ENCODE measurements around the gene DISP3.

The DISP3 gene

DNA sequence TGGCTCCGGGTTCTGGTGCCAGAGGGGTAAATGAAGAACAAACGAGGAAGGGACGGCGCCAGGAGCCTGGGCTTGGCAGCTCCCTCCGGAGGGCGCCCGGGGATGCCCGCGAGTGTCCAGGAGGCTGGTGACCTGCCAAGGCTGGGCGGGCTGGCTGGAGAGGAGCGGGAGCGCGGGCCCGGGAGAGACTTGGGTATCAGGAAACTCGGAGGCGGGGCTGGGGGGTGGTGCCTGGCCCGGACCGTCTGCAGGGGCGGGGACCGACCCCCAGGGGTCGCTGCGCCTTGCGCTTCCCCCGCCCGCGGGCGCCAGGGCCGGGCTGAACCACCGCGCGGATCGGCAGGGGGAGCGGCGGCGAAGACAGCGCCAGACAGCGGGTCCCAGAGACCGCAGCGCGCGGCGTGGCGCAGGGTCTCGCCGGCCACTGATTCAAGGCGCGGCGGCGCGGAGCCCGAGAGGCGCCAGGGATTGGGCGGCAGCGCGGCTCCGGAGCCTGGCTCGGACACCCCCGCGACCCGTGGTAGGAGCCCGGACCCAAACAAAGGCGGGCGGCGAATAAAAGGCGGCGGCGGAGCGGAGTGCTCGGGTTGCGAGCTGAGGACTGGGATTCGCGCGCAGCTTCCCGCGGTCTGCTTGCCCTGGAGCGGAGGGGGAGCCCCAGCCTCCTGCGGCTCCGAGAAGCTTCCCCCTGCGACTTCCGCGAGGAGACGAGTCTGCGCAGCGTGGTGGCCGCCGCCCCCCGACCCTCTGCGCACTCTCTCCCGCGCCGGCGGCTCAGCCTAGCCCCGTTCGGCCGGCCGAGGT, at the start of gene DISP3:
Gene DISP3 (plus strand): TSS at position 585 of the 804 bp plus-strand sequence. CDS start 21,838 bp downstream, outside the sequence.
- DNase-seq (ENCODE audit: low read depth in 2 of 3, low spot score in 2 of 3), result peak; percentile 50 to 58 (median 58)

GRCh38 chr1:11429226-11429625, 49.7 kb upstream of the DISP3 start:
- no peak for DNase-seq (ENCODE audit: low read depth in 2 of 3, low spot score in 2 of 3)

DNA sequence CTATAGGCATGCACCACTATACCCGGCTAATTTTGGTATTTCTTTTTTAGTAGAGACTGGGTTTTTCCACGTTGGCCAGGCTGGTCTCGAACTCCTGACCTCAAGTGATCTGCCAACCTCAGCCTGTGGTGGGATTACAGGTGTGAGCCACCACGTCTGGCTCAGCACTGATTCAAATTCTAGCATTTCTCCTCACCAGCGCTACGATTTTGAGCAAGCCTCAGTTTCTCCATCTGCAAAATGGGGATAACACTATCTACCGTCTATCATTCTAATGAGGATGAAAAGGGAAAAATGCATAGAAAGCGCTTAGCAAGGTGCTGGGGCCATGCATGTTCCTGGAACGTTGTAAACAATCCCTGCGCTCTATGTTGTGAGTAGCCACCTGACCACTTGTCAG, 49.0 kb upstream of the DISP3 start:
- no peak for DNase-seq (ENCODE audit: low read depth in 2 of 3, low spot score in 2 of 3)

DNA sequence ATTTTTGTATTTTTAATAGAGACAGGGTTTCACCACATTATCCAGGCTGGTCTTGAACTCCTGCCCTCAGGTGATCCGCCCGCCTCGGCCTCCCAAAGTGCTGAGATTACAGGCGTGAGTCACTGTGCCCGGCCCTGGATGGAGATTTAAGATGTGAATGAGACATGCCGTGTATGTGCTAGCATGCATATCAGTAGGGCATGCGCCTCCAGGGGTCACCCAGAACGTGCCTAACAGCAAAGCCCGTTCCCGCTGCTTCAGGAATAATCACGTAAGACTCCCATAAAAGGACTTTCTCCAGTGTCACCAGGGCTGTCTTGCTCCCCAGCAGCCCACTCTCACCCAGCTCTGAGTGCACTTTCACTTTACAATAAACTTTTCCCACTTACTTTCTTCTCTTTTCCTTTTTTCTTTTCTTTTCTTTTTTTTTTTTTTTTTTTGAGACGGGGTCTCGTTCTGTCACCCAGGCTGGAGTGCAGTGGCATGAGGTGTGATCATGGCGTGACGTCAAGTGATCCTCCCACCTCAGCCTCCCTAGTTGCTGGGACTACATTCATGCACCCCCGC, 46.9 kb upstream of the DISP3 start:
- no peak for DNase-seq (ENCODE audit: low read depth in 2 of 3, low spot score in 2 of 3)

- no peak for DNase-seq (ENCODE audit: low read depth in 2 of 3, low spot score in 2 of 3)
Observed at GRCh38 chr1:11432526-11432925, 46.4 kb upstream of the DISP3 start.

GRCh38 chr1:11434501-11434900, 44.5 kb upstream of the DISP3 start:
- DNase-seq (ENCODE audit: low read depth in 2 of 3, low spot score in 2 of 3), result no peak

DNA sequence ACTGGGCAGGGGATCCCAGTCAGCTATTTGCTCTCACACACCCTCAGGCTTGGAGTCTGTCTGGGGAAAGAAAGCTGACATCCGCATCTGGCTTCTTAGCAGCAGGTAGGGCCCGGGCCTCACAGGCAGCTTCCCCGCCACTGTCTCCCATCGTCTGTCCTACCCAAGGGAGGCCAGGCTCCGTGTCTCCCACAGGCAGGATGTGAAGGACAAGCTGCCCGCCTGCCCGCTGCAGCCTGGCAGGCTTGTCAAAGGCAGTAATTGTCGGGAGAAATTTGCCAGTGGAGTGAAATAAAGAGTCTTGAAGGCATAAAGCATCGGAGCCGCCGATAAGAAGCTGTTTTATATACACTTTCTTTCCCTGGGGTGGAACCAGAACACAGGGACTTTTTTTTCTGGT, 44.0 kb upstream of the DISP3 start:
- DNase-seq (ENCODE audit: low read depth in 2 of 3, low spot score in 2 of 3), result no peak

DNA sequence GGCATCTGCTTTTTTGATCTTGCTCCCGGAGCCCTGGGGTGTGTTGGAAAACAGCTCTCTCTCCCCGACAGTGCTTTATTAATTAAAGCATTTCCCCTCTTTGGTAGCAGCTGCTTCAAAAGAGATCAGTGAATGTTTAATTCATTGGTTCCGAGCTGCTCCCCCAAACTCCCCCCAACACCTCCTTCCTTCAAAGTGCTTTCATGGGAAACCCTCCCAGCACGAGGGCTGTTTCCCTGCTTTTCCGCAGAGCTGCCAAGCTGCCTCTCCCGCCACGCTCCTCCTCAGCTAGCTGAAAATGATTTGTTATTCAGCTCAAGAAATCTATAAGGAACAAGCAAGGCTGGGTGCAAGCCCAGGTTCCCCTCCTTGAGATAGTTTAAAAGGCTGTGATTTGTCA, 40.0 kb upstream of the DISP3 start:
- DNase-seq (ENCODE audit: low read depth in 2 of 3, low spot score in 2 of 3), result no peak

DNA sequence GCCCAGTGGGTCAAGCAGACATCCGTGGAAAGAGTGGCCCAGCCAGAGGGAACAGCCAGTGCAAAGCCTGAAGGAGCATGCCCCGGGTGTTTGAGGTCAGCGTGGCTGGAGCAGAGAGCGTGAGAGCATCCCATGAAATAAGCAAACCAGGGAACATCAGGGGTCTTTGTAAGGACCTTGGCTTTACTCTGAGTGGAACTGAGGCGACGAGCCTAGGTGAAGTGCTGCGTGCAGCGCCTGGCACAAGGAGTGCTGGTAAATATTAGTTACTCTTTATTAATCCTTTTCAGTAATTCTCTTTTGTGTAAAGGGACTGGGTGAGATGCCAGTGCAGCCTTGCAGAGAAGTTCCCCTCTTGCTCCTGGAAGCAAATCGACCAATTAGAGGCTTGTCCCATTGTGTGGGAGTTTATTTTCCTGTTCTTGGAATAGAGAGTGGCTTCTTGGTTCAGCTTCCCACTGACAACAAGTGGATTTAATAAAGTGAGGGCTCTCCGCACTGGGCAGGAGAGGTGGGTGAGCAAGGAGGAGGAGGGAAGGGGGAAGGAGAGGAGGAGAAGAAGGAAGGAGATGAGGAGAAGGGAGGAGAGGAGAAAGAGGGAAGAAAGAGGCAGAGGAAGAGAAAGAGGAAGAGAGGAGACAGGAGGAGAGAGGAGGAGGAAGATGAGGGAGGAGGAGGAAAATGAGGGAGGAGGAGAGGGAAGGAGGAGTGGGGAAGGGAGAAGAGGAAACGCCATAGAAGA, 37.6 kb upstream of the DISP3 start:
- no peak for DNase-seq (ENCODE audit: low read depth in 2 of 3, low spot score in 2 of 3)

GRCh38 chr1:11443043-11443442, 35.9 kb upstream of the DISP3 start:
- no peak for DNase-seq (ENCODE audit: low read depth in 2 of 3, low spot score in 2 of 3)

- DNase-seq (ENCODE audit: low read depth in 2 of 3, low spot score in 2 of 3), result no peak
Observed at GRCh38 chr1:11443961-11444658, 34.8 kb upstream of the DISP3 start.

DNA sequence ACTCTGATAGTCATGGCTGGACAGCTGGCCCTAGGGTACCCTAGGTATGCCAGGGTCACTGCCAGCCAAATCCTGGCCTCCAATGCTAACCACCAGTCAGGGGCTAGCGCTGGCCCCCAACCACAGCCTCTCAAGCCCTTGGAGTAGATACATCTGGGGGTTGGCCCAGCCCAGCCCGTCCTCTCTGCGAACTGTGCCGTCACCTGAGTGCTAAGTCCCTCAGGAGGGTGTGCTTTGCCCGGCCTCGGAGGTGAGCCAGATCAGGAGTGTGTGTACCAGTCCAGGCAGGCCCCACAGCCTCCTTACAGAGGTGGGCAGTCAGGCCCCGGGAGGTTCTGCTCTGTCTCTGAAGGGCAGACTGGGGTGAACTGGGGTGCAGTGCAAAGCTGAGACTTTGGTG, 34.0 kb upstream of the DISP3 start:
- no peak for DNase-seq (ENCODE audit: low read depth in 2 of 3, low spot score in 2 of 3)

GRCh38 chr1:11447903-11448302, 31.1 kb upstream of the DISP3 start:
- no peak for DNase-seq (ENCODE audit: low read depth in 2 of 3, low spot score in 2 of 3)

GRCh38 chr1:11448373-11449099, 30.4 kb upstream of the DISP3 start:
- DNase-seq (ENCODE audit: low read depth in 2 of 3, low spot score in 2 of 3), result no peak

GRCh38 chr1:11449100-11449403, 29.9 kb upstream of the DISP3 start:
- no peak for DNase-seq (ENCODE audit: low read depth in 2 of 3, low spot score in 2 of 3)

DNA sequence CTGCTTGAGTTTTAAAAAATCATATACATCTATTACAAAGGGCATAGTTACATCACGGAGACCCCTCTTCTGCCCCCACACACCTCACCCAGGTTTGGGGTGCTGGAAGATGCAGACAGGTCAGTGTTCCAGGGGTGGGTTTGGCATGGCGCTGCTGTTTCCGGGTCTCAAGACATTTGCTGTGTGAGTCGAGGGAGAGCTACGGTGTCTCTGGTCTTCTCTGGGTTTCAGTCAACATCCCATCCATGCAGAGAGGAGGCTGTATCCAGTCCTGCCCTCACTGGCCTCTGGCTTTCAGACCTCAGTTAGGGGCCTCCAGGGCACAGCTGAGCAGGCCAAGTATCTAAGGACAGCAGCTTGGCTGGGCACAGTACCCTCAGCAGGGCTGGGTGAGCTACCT, 28.6 kb upstream of the DISP3 start:
- DNase-seq (ENCODE audit: low read depth in 2 of 3, low spot score in 2 of 3), result no peak

- no peak for DNase-seq (ENCODE audit: low read depth in 2 of 3, low spot score in 2 of 3)
Observed at GRCh38 chr1:11453742-11454491, 25.0 kb upstream of the DISP3 start.

- DNase-seq (ENCODE audit: low read depth in 2 of 3, low spot score in 2 of 3), result no peak
Observed at GRCh38 chr1:11455967-11456570, 22.9 kb upstream of the DISP3 start.

- no peak for DNase-seq (ENCODE audit: low read depth in 2 of 3, low spot score in 2 of 3)
Observed at GRCh38 chr1:11456965-11457364, 22.0 kb upstream of the DISP3 start.

DNA sequence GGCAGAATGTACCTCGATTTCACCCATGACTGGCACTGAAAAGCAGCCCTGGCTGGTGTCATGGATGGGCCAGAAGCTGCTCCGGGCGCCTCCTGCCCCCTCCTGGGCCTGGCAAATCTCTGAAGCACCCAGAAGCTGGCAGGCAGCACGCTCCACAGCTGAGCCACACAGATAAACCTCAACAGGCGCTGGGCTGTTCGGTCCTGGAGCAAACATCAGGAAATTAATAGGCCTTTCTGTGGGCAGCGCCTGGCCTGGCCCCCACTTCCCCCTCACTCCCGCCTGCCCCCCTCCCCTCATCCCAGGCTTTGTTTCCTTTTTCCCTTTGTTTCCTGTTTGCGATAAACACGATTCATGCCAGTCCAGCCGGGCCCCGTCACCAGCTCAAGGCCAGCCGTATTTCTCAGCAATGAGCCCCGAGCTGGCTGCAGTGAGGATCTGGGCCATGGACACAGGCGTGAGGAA, 20.1 kb upstream of the DISP3 start:
- DNase-seq (ENCODE audit: low read depth in 2 of 3, low spot score in 2 of 3), result no peak
